ENCODE data around the gene GNPTAB. TPM values are rescaled to one million over a fixed set of nuclear protein-coding genes. Genes with fewer than 3 reads are reported as not detected.

Gene GNPTAB
- total and polyA plus RNA-seq, 2 of the 13 experiments (the other 11 are each of a cell fraction or from before 2014, with no cell fraction given) = 13.6 to 19.4 TPM

DNA sequence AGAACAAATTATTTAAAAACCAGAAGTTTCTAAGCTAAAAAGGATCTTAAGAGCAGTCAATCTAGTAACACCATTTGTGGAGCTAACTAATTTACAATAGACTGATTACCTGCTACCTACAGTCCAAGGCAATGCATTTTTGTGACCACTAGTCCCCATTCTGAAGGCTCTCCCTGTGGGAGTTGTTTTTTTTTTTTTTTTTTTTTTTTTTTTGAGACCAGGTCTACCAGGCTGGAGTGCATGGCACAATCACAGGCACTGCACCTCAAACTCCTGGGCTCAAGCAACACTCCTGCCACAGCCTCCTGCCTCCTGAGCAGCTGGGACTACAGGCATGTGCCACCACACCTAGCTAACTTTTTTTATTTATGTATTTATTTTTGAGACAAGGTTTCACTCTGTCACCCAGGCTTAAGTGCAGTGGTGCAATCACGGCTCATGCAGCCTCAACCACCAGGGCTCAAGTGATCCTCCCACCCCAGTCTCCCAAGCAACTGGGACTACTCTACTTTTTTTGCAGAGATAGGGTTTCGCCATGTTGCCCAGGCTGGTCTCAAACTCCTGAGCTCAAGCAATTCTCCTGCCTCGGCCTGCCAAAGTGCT lies 3.9 kb downstream of the GNPTAB start:
- 98% methylated on average over 3 of the region's 3 CpGs for WGBS (ENCODE audit: low lambda C conversion rate)
- Histone ChIP-seq H3K4me2 (ENCODE audit: low read depth, low read length) (no peak overlapping the region), H3K9ac (ENCODE audit: insufficient read depth, low read depth, low read length) (no peak overlapping the region), H3K4me1 (ENCODE audit: insufficient read depth, low read length) (peaks cover 33% of the 10 kb centered on the region), H3K27ac (ENCODE audit: extremely low read length, insufficient read depth, low read length) (no peak overlapping the region), H2AFZ (ENCODE audit: low read length) (no peak overlapping the region), H3K27me3 (ENCODE audit: control insufficient read depth in 1 of 2, insufficient read depth in 2 of 2, low read length in 2 of 2) (no peaks in the 10 kb centered on the region; a peak in 1 of 5 replicates), H3K9me3 (ENCODE audit: low read length) (no peaks in the 10 kb centered on the region), H3K4me3 (replicated peaks in 1 of 3; ENCODE audit: insufficient read depth in 1 of 3, low read depth in 2 of 3, low read length in 3 of 3) (no peak overlapping the region), H4K20me1 (ENCODE audit: insufficient read depth, low read length) (no peaks in the 10 kb centered on the region), H3K36me3 (replicated peaks in 1 of 2; ENCODE audit: control insufficient read depth in 1 of 2, insufficient read depth in 2 of 2, low read length in 2 of 2) (no peaks in the 10 kb centered on the region), H3K79me2 (ENCODE audit: insufficient read depth, low read length) (peaks cover 7% of the 10 kb centered on the region)
- ChIA-PET CTCF (ENCODE audit: low intra/inter-chr PET ratio, low total read pairs) (no interaction called here), POLR2A (interaction anchor here (0.6 to 0.7 kb wide), 2 partner anchors 10 to 93 kb away, joined by 3 to 5 read pairs; no protein-coding TSS in a partner anchor)
- intact Hi-C loops (cut with micrococcal nuclease; ENCODE audit: unreplicated experiment) (loop anchor here (5.0 kb wide), 1 partner anchor 35 kb away; no protein-coding TSS in a partner anchor), in situ Hi-C loops (cut with HindIII; ENCODE audit: extremely low pct_ligation_motif_present, low pct_unique_long_range_greater_than_20kb) (no loop called here)
- TF ChIP-seq ZBTB7A (CRISPR knock-in tag; IDR thresholded peaks at IDR 0.05) = no peak
- TF ChIP-seq, protein P1, sequence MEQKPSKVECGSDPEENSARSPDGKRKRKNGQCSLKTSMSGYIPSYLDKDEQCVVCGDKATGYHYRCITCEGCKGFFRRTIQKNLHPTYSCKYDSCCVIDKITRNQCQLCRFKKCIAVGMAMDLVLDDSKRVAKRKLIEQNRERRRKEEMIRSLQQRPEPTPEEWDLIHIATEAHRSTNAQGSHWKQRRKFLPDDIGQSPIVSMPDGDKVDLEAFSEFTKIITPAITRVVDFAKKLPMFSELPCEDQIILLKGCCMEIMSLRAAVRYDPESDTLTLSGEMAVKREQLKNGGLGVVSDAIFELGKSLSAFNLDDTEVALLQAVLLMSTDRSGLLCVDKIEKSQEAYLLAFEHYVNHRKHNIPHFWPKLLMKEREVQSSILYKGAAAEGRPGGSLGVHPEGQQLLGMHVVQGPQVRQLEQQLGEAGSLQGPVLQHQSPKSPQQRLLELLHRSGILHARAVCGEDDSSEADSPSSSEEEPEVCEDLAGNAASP (CRISPR knock-in tag; IDR thresholded peaks at IDR 0.05; ENCODE audit: borderline replicate concordance) = no peak
- no peak for TF ChIP-seq KAT8 (CRISPR knock-in tag; IDR thresholded peaks at IDR 0.05)
- no peak for TF ChIP-seq HCFC1 (IDR thresholded peaks at IDR 0.05; ENCODE audit: low read depth, low read length)
- no TSS peak for BruUV-seq (replicated peaks)
- FAIRE-seq = no peak
- no peak for DNase-seq (ENCODE audit: low spot score)
- no peak for ATAC-seq

DNA sequence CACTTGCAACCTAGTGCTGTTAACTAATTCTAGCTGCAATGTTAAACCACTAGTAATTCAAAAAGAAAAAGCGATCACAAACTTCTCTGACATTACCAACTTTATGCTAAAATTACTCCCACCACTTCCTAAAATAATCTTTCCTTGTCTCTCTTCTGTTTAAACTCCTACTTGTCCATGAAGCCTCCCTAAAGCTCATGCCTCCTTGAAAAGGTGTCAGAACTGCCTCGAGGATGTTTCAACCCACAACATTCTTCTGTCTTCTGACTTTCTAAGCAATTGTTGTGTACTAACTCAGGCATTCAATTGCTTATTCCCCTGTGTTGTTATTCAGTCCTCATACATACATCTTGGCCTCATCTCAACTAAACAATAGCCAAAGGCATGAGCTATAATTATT lies 5.9 kb downstream of the GNPTAB start:
- H3K4me2 ChIP-seq (ENCODE audit: low read depth, low read length) = no peak overlapping the region
- BruUV-seq (replicated peaks) = no TSS peak
- no peaks in the 10 kb centered on the region for H3K9me3 ChIP-seq (ENCODE audit: low read length)
- WGBS (ENCODE audit: low lambda C conversion rate) = 84% methylated on average over 2 of the region's 2 CpGs
- H3K9ac ChIP-seq (ENCODE audit: insufficient read depth, low read depth, low read length) = no peak overlapping the region
- ChIA-PET CTCF (ENCODE audit: low intra/inter-chr PET ratio, low total read pairs) (no interaction called here), POLR2A (no interaction called here)
- ATAC-seq (no peak), FAIRE-seq (no peak), DNase-seq (ENCODE audit: low spot score) (no peak)
- peaks cover 2% of the 10 kb centered on the region for H3K79me2 ChIP-seq (ENCODE audit: insufficient read depth, low read length)
- no peak overlapping the region for H3K27ac ChIP-seq (ENCODE audit: extremely low read length, insufficient read depth, low read length)
- H3K4me1 ChIP-seq (ENCODE audit: insufficient read depth, low read length) = peaks cover 24% of the 10 kb centered on the region
- in situ Hi-C loops (cut with HindIII; ENCODE audit: extremely low pct_ligation_motif_present, low pct_unique_long_range_greater_than_20kb) = no loop called here
- H3K36me3 ChIP-seq (replicated peaks in 1 of 2; ENCODE audit: control insufficient read depth in 1 of 2, insufficient read depth in 2 of 2, low read length in 2 of 2) = no peaks in the 10 kb centered on the region
- no peak overlapping the region for H2AFZ ChIP-seq (ENCODE audit: low read length)
- H3K4me3 ChIP-seq (replicated peaks in 1 of 3; ENCODE audit: insufficient read depth in 1 of 3, low read depth in 2 of 3, low read length in 3 of 3) = no peak overlapping the region
- intact Hi-C loops (cut with micrococcal nuclease; ENCODE audit: unreplicated experiment) = loop anchor here (5.0 kb wide), 1 partner anchor 33 kb away; no protein-coding TSS in a partner anchor
- no peaks in the 10 kb centered on the region for H3K27me3 ChIP-seq (ENCODE audit: control insufficient read depth in 1 of 2, insufficient read depth in 2 of 2, low read length in 2 of 2)
- H4K20me1 ChIP-seq (ENCODE audit: insufficient read depth, low read length) = no peaks in the 10 kb centered on the region
- TF ChIP-seq, protein P2, sequence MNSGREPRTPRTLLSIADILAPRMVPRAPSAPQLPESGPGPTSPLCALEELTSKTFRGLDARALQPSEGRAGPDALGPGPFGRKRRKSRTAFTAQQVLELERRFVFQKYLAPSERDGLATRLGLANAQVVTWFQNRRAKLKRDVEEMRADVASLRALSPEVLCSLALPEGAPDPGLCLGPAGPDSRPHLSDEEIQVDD (CRISPR knock-in tag; IDR thresholded peaks at IDR 0.05; ENCODE audit: borderline replicate concordance) = no peak
- TF ChIP-seq SP1 (IDR thresholded peaks at IDR 0.05) = no peak
- TF ChIP-seq SP1 (CRISPR knock-in tag; IDR thresholded peaks at IDR 0.05) = no peak
- no peak for TF ChIP-seq SAP130 (CRISPR knock-in tag; IDR thresholded peaks at IDR 0.05; ENCODE audit: low read depth)
- no peak for TF ChIP-seq KDM4B (CRISPR knock-in tag; IDR thresholded peaks at IDR 0.05)
- no peak for TF ChIP-seq RBM39 (IDR thresholded peaks at IDR 0.05; ENCODE audit: low read depth, low read length, poor library complexity, severe bottlenecking)
- TF ChIP-seq, protein P3, sequence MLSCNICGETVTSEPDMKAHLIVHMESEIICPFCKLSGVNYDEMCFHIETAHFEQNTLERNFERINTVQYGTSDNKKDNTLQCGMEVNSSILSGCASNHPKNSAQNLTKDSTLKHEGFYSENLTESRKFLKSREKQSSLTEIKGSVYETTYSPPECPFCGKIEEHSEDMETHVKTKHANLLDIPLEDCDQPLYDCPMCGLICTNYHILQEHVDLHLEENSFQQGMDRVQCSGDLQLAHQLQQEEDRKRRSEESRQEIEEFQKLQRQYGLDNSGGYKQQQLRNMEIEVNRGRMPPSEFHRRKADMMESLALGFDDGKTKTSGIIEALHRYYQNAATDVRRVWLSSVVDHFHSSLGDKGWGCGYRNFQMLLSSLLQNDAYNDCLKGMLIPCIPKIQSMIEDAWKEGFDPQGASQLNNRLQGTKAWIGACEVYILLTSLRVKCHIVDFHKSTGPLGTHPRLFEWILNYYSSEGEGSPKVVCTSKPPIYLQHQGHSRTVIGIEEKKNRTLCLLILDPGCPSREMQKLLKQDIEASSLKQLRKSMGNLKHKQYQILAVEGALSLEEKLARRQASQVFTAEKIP (CRISPR knock-in tag; IDR thresholded peaks at IDR 0.05; ENCODE audit: borderline replicate concordance) = no peak
- TF ChIP-seq ZNF337 (CRISPR knock-in tag; IDR thresholded peaks at IDR 0.05; ENCODE audit: borderline replicate concordance, low read depth) = no peak
- TF ChIP-seq ZNF775 (CRISPR knock-in tag; IDR thresholded peaks at IDR 0.05; ENCODE audit: borderline replicate concordance) = no peak
